Inflammatory macrophage treated with lipopolysaccharide for 1 hour (primary cell): ENCODE measurements around the gene RBM4.

ENCODE experiments used
- DNase-seq, 2 donors: peaks; one replicate each; pipeline ENCODE4 v3.0.0-alpha.2; 2020 to 2022

The RBM4 gene

DNA sequence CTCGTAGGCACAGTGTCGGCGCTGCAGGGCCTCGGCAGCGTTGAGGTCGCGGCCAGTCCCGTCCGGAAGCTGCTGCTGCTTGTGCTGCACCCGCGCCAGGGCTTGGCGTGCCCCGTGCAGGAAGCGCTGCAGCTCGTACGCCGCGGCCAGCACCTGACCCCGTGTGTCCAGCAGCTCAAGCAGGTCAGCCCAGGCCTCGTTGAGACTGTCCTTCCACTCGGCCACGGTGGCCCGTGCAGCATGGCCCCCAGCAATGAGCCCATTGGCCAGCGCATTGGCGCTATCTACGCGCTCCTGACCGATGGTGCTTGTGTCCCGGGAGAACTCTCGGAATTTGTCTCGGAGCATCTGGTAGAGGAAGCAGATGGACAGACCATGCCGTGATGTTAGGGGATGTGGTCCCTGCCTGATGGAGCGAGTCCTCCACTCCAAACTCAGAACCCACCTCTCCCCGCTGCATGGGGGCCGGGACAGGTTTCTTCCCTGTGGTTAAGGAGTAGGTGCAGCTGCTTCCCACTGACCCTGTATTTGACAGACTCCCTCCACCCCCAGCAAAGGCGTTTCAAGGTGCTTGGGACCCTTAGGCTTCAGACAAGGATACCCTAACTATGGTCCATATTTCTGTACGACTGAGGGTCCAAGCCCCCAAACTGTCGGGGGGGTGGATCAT is 52.9 kb downstream of the RBM4 start:
- DNase-seq: no peak

GRCh38 chr11:66692446-66692845 is 53.9 kb downstream of the RBM4 start:
- DNase-seq: no peak

DNA sequence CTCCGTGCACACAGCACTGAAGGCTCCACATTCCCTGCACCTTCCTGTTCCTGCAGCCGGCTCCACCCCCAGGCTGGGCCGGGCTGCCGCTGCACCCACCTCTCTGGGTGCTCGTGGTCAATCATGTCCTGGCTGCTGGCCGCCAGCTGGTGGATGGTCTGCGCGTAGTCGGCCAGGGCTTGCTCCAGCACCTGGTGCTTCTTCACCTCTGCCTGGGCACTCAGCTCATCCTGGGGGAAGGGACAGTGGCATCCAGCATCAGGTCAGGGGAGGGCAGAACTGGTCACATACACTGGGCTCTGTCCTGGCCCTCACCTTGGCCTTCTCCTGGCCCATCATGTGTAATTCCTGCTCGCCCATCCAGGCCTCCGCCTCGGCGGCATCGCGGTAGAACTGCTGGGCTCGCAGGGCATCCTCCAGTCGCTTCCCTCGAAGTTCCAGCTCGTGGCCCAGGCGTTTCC is 54.4 kb downstream of the RBM4 start:
- DNase-seq: no peak

GRCh38 chr11:66693356-66694055 is 55.0 kb downstream of the RBM4 start:
- DNase-seq: no peak

- no peak for DNase-seq
Observed at GRCh38 chr11:66694056-66694410, 55.5 kb downstream of the RBM4 start.

GRCh38 chr11:66694732-66695207 is 56.3 kb downstream of the RBM4 start:
- DNase-seq: peak; percentile 96 to 97
